GM23248 (cell line): ENCODE data around the gene LDLRAD4. TPM values are rescaled to one million over a fixed set of nuclear protein-coding genes. Genes with fewer than 3 reads are reported as not detected.

Experiments
- DNase-seq: peaks from one replicate; pipeline ENCODE4 v3.0.0-alpha.2; 2015
- H2AFZ ChIP-seq: fragments of 200-600 bp; sonication (generic); 2 replicates; pipeline ENCODE4 v1.6.1; 2016; ENCODE audit warnings: antibody characterized with exemption
- H3F3A ChIP-seq: fragments of 200-600 bp; sonication (generic); 2 replicates; pipeline ENCODE4 v1.6.1; 2016; ENCODE audit warnings: mild to moderate bottlenecking, antibody characterized with exemption, mixed run types; ENCODE audit not compliant: insufficient read depth
- H3K27ac ChIP-seq: fragments of 200-600 bp; sonication (generic); 2 replicates; pipeline ENCODE4 v1.5.1; 2016; ENCODE audit warnings: mild to moderate bottlenecking
- H3K27me3 ChIP-seq: fragments of 200-600 bp; sonication (generic); replicated peaks from 2 replicates; pipeline ENCODE4 v1.6.1; 2016; ENCODE audit warnings: mild to moderate bottlenecking; ENCODE audit not compliant: insufficient read depth
- H3K36me3 ChIP-seq: fragments of 200-600 bp; sonication (generic); 2 replicates; pipeline ENCODE4 v1.6.1; 2016; ENCODE audit warnings: low read depth, mild to moderate bottlenecking
- H3K4me1 ChIP-seq: fragments of 200-600 bp; sonication (generic); 2 replicates; pipeline ENCODE4 v1.6.1; 2016; ENCODE audit warnings: mild to moderate bottlenecking; ENCODE audit not compliant: insufficient read depth
- H3K4me2 ChIP-seq: fragments of 200-600 bp; sonication (generic); one replicate; pipeline ENCODE4 v1.6.1; 2016; ENCODE audit warnings: mild to moderate bottlenecking; ENCODE audit not compliant: unreplicated experiment
- H3K4me3 ChIP-seq: fragments of 200-600 bp; sonication (generic); 2 replicates; pipeline ENCODE4 v1.5.1; 2016; ENCODE audit warnings: mild to moderate bottlenecking
- H3K79me2 ChIP-seq: fragments of 200-600 bp; sonication (generic); 2 replicates; pipeline ENCODE4 v1.6.1; 2016; ENCODE audit warnings: mild to moderate bottlenecking; ENCODE audit not compliant: insufficient read depth
- H3K9ac ChIP-seq: fragments of 200-600 bp; sonication (generic); 2 replicates; pipeline ENCODE4 v1.6.1; 2016; ENCODE audit warnings: mild to moderate bottlenecking
- H3K9me2 ChIP-seq: fragments of 200-600 bp; sonication (generic); 2 replicates; pipeline ENCODE4 v1.6.1; 2016; ENCODE audit warnings: mixed run types, mild to moderate bottlenecking, moderate library complexity; ENCODE audit not compliant: insufficient read depth
- H3K9me3 ChIP-seq: fragments of 200-600 bp; sonication (generic); one replicate; pipeline ENCODE4 v1.6.1; 2017; ENCODE audit warnings: low read depth
- H4K20me1 ChIP-seq: fragments of 200-600 bp; sonication (generic); 2 replicates; pipeline ENCODE4 v1.6.0; 2016; ENCODE audit not compliant: insufficient read depth
- EZH2 ChIP-seq: fragments of 200-600 bp; sonication (generic); IDR thresholded peaks from 2 replicates; pipeline ENCODE4 v1.6.1; 2018; ENCODE audit warnings: antibody characterized with exemption, mild to moderate bottlenecking; ENCODE audit not compliant: insufficient read depth, poor library complexity, severe bottlenecking
- EZH2phosphoT487 ChIP-seq: fragments of 200-600 bp; sonication (generic); IDR thresholded peaks from 2 replicates; pipeline ENCODE4 v1.6.1; 2018; ENCODE audit warnings: antibody characterized with exemption, moderate library complexity, mild to moderate bottlenecking, low read depth; ENCODE audit not compliant: insufficient read depth
- WGBS, 2 experiments: methylation state at CpG; one replicate each; pipeline ENCODE4 v1.1.6; 2015 to 2017; ENCODE audit warnings: low lambda C conversion rate in 2 of 2, low coverage in 1 of 2; ENCODE audit errors: missing lambda C conversion rate in 2 of 2; 5-methylcytosine and 5-hydroxymethylcytosine counted together
- in situ Hi-C: fragments of 300-500 bp; cut with MboI; formaldehyde crosslinking; loops from 2 replicates; pipeline ENCODE4 v1.15.0; 2020
- polyA plus RNA-seq: library from polyadenylated mRNA; unstranded; fragments of >200 nt; fragmentation: Nextera tagmentation; extraction: Ambion mirVana; gene quantifications from 2 replicates; pipeline ENCODE4 v1.2.1, GENCODE V29; 2016
- total RNA-seq: library from RNA; depleted of rRNA; stranded (reverse); fragments of >200 nt; shearing (Covaris generic); gene quantifications from 2 replicates; pipeline ENCODE4 v1.2.3, GENCODE V29; 2014

Gene LDLRAD4
- total and polyA plus RNA-seq, 2 experiments from 2014 or later: not detected

DNA sequence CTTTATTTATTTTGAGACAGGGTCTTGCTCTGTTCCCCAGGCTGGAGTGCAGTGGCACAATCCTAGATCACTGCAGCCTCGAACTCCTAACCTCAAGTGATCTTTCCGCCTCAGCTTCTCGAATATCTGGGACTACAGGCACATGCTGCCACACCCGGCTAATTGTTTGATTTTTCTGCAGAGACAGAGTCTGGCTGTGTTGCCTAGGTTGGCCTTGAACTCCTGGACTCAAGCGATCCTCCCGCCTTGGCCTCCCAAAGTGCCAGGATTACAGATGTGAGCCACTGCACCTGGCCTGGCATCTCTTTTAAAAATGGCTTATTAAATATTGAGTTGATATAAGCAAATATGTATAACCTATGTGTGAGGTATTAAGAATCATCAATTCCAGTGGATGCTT lies 298.3 kb downstream of the LDLRAD4 start:
- in situ Hi-C loops: no loop called here
- no peak for DNase-seq
- H3K27me3 ChIP-seq: no peaks in the 10 kb centered on the region
- no peak overlapping the region for H3K4me3 ChIP-seq
- H3K9me2 ChIP-seq: no peaks in the 10 kb centered on the region
- no peaks in the 10 kb centered on the region for H4K20me1 ChIP-seq
- H3K79me2 ChIP-seq: no peaks in the 10 kb centered on the region
- H3F3A ChIP-seq: no peaks in the 10 kb centered on the region
- H3K9ac ChIP-seq: no peak overlapping the region
- H3K36me3 ChIP-seq: no peaks in the 10 kb centered on the region
- H2AFZ ChIP-seq: no peak overlapping the region
- TF ChIP-seq EZH2phosphoT487: no peak
- no peak for TF ChIP-seq EZH2
- WGBS, 2 experiments: 72 to 78% methylated on average over 6 of the region's 6 CpGs
- H3K4me2 ChIP-seq: no peak overlapping the region
- H3K4me1 ChIP-seq: no peaks in the 10 kb centered on the region
- no peak overlapping the region for H3K27ac ChIP-seq
- no peaks in the 10 kb centered on the region for H3K9me3 ChIP-seq

DNA sequence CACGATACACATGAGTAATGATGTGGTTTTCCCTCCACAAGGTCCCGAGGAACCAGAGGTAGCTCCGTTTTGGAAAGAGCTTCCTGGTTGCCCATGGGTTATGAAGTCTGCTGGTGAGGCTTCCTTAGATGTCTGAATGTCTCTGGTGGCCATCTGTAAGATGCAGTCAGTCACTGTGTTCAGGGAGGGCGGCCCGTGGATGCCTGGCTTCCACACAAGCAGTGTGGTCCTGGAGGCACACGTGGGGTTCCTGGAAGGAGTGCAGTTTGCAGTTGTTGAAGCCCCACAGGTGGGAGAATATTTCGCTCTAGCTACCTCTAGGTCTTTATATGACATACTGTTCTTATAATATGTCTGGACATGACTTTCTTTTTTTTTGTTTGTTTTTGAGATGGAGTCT lies 298.8 kb downstream of the LDLRAD4 start:
- Histone ChIP-seq H3K9me3 (no peaks in the 10 kb centered on the region), H4K20me1 (no peaks in the 10 kb centered on the region), H2AFZ (no peak overlapping the region), H3K4me3 (no peak overlapping the region), H3K9me2 (no peaks in the 10 kb centered on the region), H3F3A (no peaks in the 10 kb centered on the region), H3K79me2 (no peaks in the 10 kb centered on the region), H3K4me1 (no peaks in the 10 kb centered on the region), H3K36me3 (no peaks in the 10 kb centered on the region), H3K9ac (no peak overlapping the region), H3K27me3 (no peaks in the 10 kb centered on the region), H3K4me2 (no peak overlapping the region), H3K27ac (no peak overlapping the region)
- no peak for DNase-seq
- WGBS, 2 experiments: 45 to 58% methylated on average over 7 of the region's 7 CpGs
- TF ChIP-seq EZH2phosphoT487 (no peak), EZH2 (no peak)
- in situ Hi-C loops: no loop called here

DNA sequence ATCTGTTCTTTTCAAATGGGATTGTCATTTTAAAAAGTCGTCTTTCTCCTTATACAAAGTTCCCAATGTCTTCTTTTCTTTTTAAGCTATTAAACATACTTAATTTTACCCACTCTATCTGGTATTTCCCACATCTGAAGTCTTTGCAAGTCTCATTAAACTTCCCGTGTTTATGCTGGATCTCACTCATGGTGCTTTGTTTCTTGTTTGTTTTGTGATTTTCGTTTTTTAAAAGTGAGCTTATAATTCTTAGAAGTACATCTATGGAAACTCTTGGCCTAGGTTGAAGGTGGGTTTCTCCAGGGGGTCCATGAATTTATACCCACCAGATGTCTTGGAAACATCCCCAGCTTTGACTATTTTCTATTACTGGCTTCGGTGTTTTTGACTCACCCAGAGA lies 299.8 kb downstream of the LDLRAD4 start:
- TF ChIP-seq EZH2 (no peak), EZH2phosphoT487 (no peak)
- H3K79me2 ChIP-seq: no peaks in the 10 kb centered on the region
- no peak overlapping the region for H3K4me3 ChIP-seq
- no peak overlapping the region for H3K4me2 ChIP-seq
- WGBS, 2 experiments: 30 to 34% methylated on average over 4 of the region's 4 CpGs
- H2AFZ ChIP-seq: no peak overlapping the region
- in situ Hi-C loops: no loop called here
- no peak overlapping the region for H3K9ac ChIP-seq
- no peaks in the 10 kb centered on the region for H4K20me1 ChIP-seq
- no peaks in the 10 kb centered on the region for H3K9me3 ChIP-seq
- H3K36me3 ChIP-seq: no peaks in the 10 kb centered on the region
- H3F3A ChIP-seq: no peaks in the 10 kb centered on the region
- no peaks in the 10 kb centered on the region for H3K27me3 ChIP-seq
- no peaks in the 10 kb centered on the region for H3K4me1 ChIP-seq
- no peak overlapping the region for H3K27ac ChIP-seq
- no peaks in the 10 kb centered on the region for H3K9me2 ChIP-seq
- DNase-seq: no peak

DNA sequence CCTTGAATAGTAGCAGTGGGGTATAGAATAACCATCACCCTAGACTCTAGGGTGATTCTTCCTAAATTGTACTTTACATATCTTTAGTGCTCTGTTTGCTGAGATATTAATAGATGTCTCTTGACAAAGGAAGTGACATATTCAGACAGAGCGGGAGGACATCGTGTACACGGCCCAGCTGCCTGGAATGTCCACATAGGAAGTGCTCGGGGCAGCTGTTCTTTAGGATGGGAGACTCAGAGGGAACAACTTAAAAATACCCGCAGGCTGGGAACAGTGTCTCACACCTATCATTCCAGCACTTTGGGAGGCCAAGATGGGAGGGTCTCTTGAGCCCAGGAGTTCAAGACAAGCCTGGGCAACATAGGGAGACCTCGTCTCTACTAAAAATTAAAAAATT lies 301.7 kb downstream of the LDLRAD4 start:
- DNase-seq: no peak
- H3K27ac ChIP-seq: no peak overlapping the region
- H3K4me3 ChIP-seq: no peak overlapping the region
- H2AFZ ChIP-seq: no peak overlapping the region
- no peak overlapping the region for H3K4me2 ChIP-seq
- H3K4me1 ChIP-seq: no peaks in the 10 kb centered on the region
- H3F3A ChIP-seq: no peaks in the 10 kb centered on the region
- no peak overlapping the region for H3K9ac ChIP-seq
- 60 to 70% methylated on average over 6 of the region's 6 CpGs for WGBS, 2 experiments
- in situ Hi-C loops: loop anchor here (10.0 kb wide), 1 partner anchor 306 kb away; the partner anchor contains the start of gene LDLRAD4
- no peaks in the 10 kb centered on the region for H3K79me2 ChIP-seq
- H4K20me1 ChIP-seq: no peaks in the 10 kb centered on the region
- no peaks in the 10 kb centered on the region for H3K36me3 ChIP-seq
- H3K9me3 ChIP-seq: no peaks in the 10 kb centered on the region
- H3K27me3 ChIP-seq: no peaks in the 10 kb centered on the region
- H3K9me2 ChIP-seq: no peaks in the 10 kb centered on the region
- no peak for TF ChIP-seq EZH2phosphoT487
- no peak for TF ChIP-seq EZH2

- no peaks in the 10 kb centered on the region for H3K27me3 ChIP-seq
- H3K36me3 ChIP-seq: no peaks in the 10 kb centered on the region
- no peaks in the 10 kb centered on the region for H3K9me3 ChIP-seq
- in situ Hi-C loops: loop anchor here (10.0 kb wide), 1 partner anchor 306 kb away; the partner anchor contains the start of gene LDLRAD4
- H3K79me2 ChIP-seq: no peaks in the 10 kb centered on the region
- WGBS, 2 experiments: 62 to 69% methylated on average over 5 of the region's 5 CpGs
- no peaks in the 10 kb centered on the region for H3K4me1 ChIP-seq
- no peak overlapping the region for H3K9ac ChIP-seq
- H3K4me2 ChIP-seq: no peak overlapping the region
- no peak overlapping the region for H3K27ac ChIP-seq
- no peaks in the 10 kb centered on the region for H3F3A ChIP-seq
- no peak overlapping the region for H3K4me3 ChIP-seq
- no peak for DNase-seq
- no peaks in the 10 kb centered on the region for H4K20me1 ChIP-seq
- H3K9me2 ChIP-seq: no peaks in the 10 kb centered on the region
- TF ChIP-seq EZH2phosphoT487 (no peak), EZH2 (no peak)
- H2AFZ ChIP-seq: no peak overlapping the region
Observed at GRCh38 chr18:13520741-13521140, 302.2 kb downstream of the LDLRAD4 start.
